Measurements from ENCODE around the gene PRKAG2. TPM values are rescaled to one million over a fixed set of nuclear protein-coding genes. Genes with fewer than 3 reads are reported as not detected.

PRKAG2 gene
- total and polyA plus RNA-seq, 2 of the 13 experiments (the other 11 are each of a cell fraction or from before 2014, with no cell fraction given) = 0.90 to 1.3 TPM

GRCh38 chr7:151745706-151746105 lies 131.2 kb downstream of the PRKAG2 start:
- ATAC-seq = no peak
- H3K27ac ChIP-seq (ENCODE audit: extremely low read length, insufficient read depth, low read length) = peak overlapping the region; percentile 41
- ChIA-PET POLR2A (interaction anchor here (1.1 to 1.2 kb wide), 2 partner anchors 8 to 114 kb away, joined by 6 to 8 read pairs; no protein-coding TSS in a partner anchor), CTCF (ENCODE audit: low intra/inter-chr PET ratio, low total read pairs) (interaction anchor here (1.6 kb wide), 1 partner anchor 8 kb away, joined by 7 read pairs; no protein-coding TSS in a partner anchor)
- peaks cover 30% of the 10 kb centered on the region for H3K4me1 ChIP-seq (ENCODE audit: insufficient read depth, low read length)
- H3K9me3 ChIP-seq (ENCODE audit: low read length) = no peaks in the 10 kb centered on the region
- H3K27me3 ChIP-seq (ENCODE audit: control insufficient read depth in 1 of 2, insufficient read depth in 2 of 2, low read length in 2 of 2) = no peaks in the 10 kb centered on the region
- BruUV-seq (replicated peaks) = TSS peak; percentile 97
- H3K79me2 ChIP-seq (ENCODE audit: insufficient read depth, low read length) = no peaks in the 10 kb centered on the region
- H3K4me2 ChIP-seq (ENCODE audit: low read depth, low read length) = peak overlapping the region; percentile 60
- TF ChIP-seq SCMH1 (CRISPR knock-in tag; IDR thresholded peaks at IDR 0.05; ENCODE audit: borderline replicate concordance) (no peak), ZBTB38 (CRISPR knock-in tag; IDR thresholded peaks at IDR 0.05) (0 out of 2 replicates have a peak, but pooled peaks have one; percentile 3)
- no peak for DNase-seq (ENCODE audit: low spot score)
- in situ Hi-C loops (cut with HindIII; ENCODE audit: extremely low pct_ligation_motif_present, low pct_unique_long_range_greater_than_20kb) = no loop called here
- no peak for FAIRE-seq
- H3K36me3 ChIP-seq (replicated peaks in 1 of 2; ENCODE audit: control insufficient read depth in 1 of 2, insufficient read depth in 2 of 2, low read length in 2 of 2) = no peaks in the 10 kb centered on the region
- H2AFZ ChIP-seq (ENCODE audit: low read length) = no peak overlapping the region
- H3K4me3 ChIP-seq (replicated peaks in 1 of 3; ENCODE audit: insufficient read depth in 1 of 3, low read depth in 2 of 3, low read length in 3 of 3) = no peak overlapping the region
- H4K20me1 ChIP-seq (ENCODE audit: insufficient read depth, low read length) = no peaks in the 10 kb centered on the region
- intact Hi-C loops (cut with micrococcal nuclease; ENCODE audit: unreplicated experiment) = loop anchor here (1.0 kb wide), 1 partner anchor 9 kb away; no protein-coding TSS in a partner anchor
- H3K9ac ChIP-seq (ENCODE audit: insufficient read depth, low read depth, low read length) = peak overlapping the region; percentile 8; the same call in 1 of the 2 replicates
- WGBS (ENCODE audit: low lambda C conversion rate) = 72% methylated on average over 5 of the region's 11 CpGs

GRCh38 chr7:151744656-151745638 lies 132.0 kb downstream of the PRKAG2 start:
- ATAC-seq (peak; percentile 94), DNase-seq (ENCODE audit: low spot score) (peak; percentile 95), FAIRE-seq (peak; percentile 88)
- Histone ChIP-seq H3K4me3 (replicated peaks in 1 of 3; ENCODE audit: insufficient read depth in 1 of 3, low read depth in 2 of 3, low read length in 3 of 3) (peak overlapping the region in 1 of 3 experiments; percentile 35; a peak in 1 of 6 replicates), H3K9ac (ENCODE audit: insufficient read depth, low read depth, low read length) (peak overlapping the region; percentile 8; the same call in 1 of the 2 replicates), H2AFZ (ENCODE audit: low read length) (no peak overlapping the region), H4K20me1 (ENCODE audit: insufficient read depth, low read length) (no peaks in the 10 kb centered on the region), H3K27me3 (ENCODE audit: control insufficient read depth in 1 of 2, insufficient read depth in 2 of 2, low read length in 2 of 2) (0 out of 5 replicates have a peak, but pooled peaks cover 0 to 4% of the 10 kb centered on the region in 2 experiments), H3K4me2 (ENCODE audit: low read depth, low read length) (peak overlapping the region; percentile 60), H3K36me3 (replicated peaks in 1 of 2; ENCODE audit: control insufficient read depth in 1 of 2, insufficient read depth in 2 of 2, low read length in 2 of 2) (no peaks in the 10 kb centered on the region), H3K27ac (ENCODE audit: extremely low read length, insufficient read depth, low read length) (peak overlapping the region; percentile 41), H3K4me1 (ENCODE audit: insufficient read depth, low read length) (peaks cover 30% of the 10 kb centered on the region), H3K9me3 (ENCODE audit: low read length) (no peaks in the 10 kb centered on the region), H3K79me2 (ENCODE audit: insufficient read depth, low read length) (no peaks in the 10 kb centered on the region)
- POLR2A ChIA-PET = interaction anchor here (1.1 to 1.2 kb wide), 2 partner anchors 9 to 113 kb away, joined by 6 to 8 read pairs; no protein-coding TSS in a partner anchor
- intact Hi-C loops (cut with micrococcal nuclease; ENCODE audit: unreplicated experiment) = loop anchor here (1.0 kb wide), 1 partner anchor 9 kb away; no protein-coding TSS in a partner anchor
- no TSS peak for BruUV-seq (replicated peaks)
- WGBS (ENCODE audit: low lambda C conversion rate) = 41% methylated on average over 15 of the region's 33 CpGs
- CTCF ChIA-PET (ENCODE audit: low intra/inter-chr PET ratio, low total read pairs) = interaction anchor here (0.7 to 1.6 kb wide), 2 partner anchors 9 to 40 kb away, joined by 3 to 7 read pairs; no protein-coding TSS in a partner anchor
- in situ Hi-C loops (cut with HindIII; ENCODE audit: extremely low pct_ligation_motif_present, low pct_unique_long_range_greater_than_20kb) = no loop called here
- TF ChIP-seq, protein P1, sequence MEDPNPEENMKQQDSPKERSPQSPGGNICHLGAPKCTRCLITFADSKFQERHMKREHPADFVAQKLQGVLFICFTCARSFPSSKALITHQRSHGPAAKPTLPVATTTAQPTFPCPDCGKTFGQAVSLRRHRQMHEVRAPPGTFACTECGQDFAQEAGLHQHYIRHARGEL (CRISPR knock-in tag; IDR thresholded peaks at IDR 0.05) = 0 out of 2 replicates have a peak, but pooled peaks have one; percentile 19
- TF ChIP-seq ZFP37 (CRISPR knock-in tag; IDR thresholded peaks at IDR 0.05; ENCODE audit: borderline replicate concordance) = no peak
- peak; percentile 60; the same call in 1 of the 2 replicates for TF ChIP-seq ZNF83 (CRISPR knock-in tag; IDR thresholded peaks at IDR 0.05; ENCODE audit: borderline replicate concordance)
- TF ChIP-seq, protein P2, sequence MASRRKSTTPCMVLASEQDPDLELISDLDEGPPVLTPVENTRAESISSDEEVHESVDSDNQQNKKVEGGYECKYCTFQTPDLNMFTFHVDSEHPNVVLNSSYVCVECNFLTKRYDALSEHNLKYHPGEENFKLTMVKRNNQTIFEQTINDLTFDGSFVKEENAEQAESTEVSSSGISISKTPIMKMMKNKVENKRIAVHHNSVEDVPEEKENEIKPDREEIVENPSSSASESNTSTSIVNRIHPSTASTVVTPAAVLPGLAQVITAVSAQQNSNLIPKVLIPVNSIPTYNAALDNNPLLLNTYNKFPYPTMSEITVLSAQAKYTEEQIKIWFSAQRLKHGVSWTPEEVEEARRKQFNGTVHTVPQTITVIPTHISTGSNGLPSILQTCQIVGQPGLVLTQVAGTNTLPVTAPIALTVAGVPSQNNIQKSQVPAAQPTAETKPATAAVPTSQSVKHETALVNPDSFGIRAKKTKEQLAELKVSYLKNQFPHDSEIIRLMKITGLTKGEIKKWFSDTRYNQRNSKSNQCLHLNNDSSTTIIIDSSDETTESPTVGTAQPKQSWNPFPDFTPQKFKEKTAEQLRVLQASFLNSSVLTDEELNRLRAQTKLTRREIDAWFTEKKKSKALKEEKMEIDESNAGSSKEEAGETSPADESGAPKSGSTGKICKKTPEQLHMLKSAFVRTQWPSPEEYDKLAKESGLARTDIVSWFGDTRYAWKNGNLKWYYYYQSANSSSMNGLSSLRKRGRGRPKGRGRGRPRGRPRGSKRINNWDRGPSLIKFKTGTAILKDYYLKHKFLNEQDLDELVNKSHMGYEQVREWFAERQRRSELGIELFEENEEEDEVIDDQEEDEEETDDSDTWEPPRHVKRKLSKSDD (CRISPR knock-in tag; IDR thresholded peaks at IDR 0.05; ENCODE audit: low read depth) = peak; percentile 92
- peak; percentile 30; the same call in 1 of the 2 replicates for TF ChIP-seq ZNF510 (CRISPR knock-in tag; IDR thresholded peaks at IDR 0.05; ENCODE audit: low read depth)
- TF ChIP-seq ETV5 (CRISPR knock-in tag; IDR thresholded peaks at IDR 0.05; ENCODE audit: borderline replicate concordance) = peak; percentile 78
- TF ChIP-seq ZNF567 (CRISPR knock-in tag; IDR thresholded peaks at IDR 0.05; ENCODE audit: borderline replicate concordance) = no peak
- TF ChIP-seq IRX3 (CRISPR knock-in tag; IDR thresholded peaks at IDR 0.05; ENCODE audit: borderline replicate concordance, low read depth) = 0 out of 2 replicates have a peak, but pooled peaks have one; percentile 79
- no peak for TF ChIP-seq SRSF1 (optimal IDR thresholded peaks at IDR 0.05; ENCODE audit: low read depth, low read length)
